LNCaP clone FGC (cell line): ENCODE measurements around the gene CDC14A.

Experiments
- DNase-seq: peaks from one replicate; pipeline ENCODE4 v3.0.0-alpha.2; 2011; ENCODE audit warnings: low read depth
- H3K4me3 ChIP-seq: 2 replicates; pipeline ENCODE4 v1.5.1; 2011; ENCODE audit warnings: mild to moderate bottlenecking, low read depth, low read length, control low read depth
- CTCF ChIP-seq: IDR thresholded peaks from 2 replicates; pipeline ENCODE4 v1.5.1; 2012; ENCODE audit warnings: mild to moderate bottlenecking; ENCODE audit not compliant: control insufficient read depth, insufficient read depth; ENCODE audit errors: extremely low read depth

Gene CDC14A

GRCh38 chr1:100392756-100393155 lies 40.5 kb downstream of the CDC14A start:
- TF ChIP-seq CTCF: no peak
- H3K4me3 ChIP-seq: no peak overlapping the region

GRCh38 chr1:100394285-100394684 lies 42.0 kb downstream of the CDC14A start:
- no peak for TF ChIP-seq CTCF
- no peak for DNase-seq
- H3K4me3 ChIP-seq: no peak overlapping the region

More at GRCh38 chr1:100392756-100393155, 40.5 kb downstream of the CDC14A start:
- DNase-seq: no peak

GRCh38 chr1:100395913-100396312 lies 43.6 kb downstream of the CDC14A start:
- no peak overlapping the region for H3K4me3 ChIP-seq
- no peak for TF ChIP-seq CTCF
- DNase-seq: no peak

- DNase-seq: no peak
- H3K4me3 ChIP-seq: no peak overlapping the region
- peak; percentile 25; the same call in 1 of the 2 replicates for TF ChIP-seq CTCF
These were observed 44.3 kb downstream of the CDC14A start for GRCh38 chr1:100396651-100397050.

- TF ChIP-seq CTCF: no peak
- DNase-seq: no peak
- H3K4me3 ChIP-seq: no peak overlapping the region
These were observed 45.4 kb downstream of the CDC14A start for GRCh38 chr1:100397681-100398080.

GRCh38 chr1:100398648-100399047 lies 46.3 kb downstream of the CDC14A start:
- H3K4me3 ChIP-seq: no peak overlapping the region
- no peak for DNase-seq
- TF ChIP-seq CTCF: no peak

- TF ChIP-seq CTCF: no peak
- H3K4me3 ChIP-seq: no peak overlapping the region
- no peak for DNase-seq
These were observed 48.1 kb downstream of the CDC14A start for GRCh38 chr1:100400404-100400803.
